Pancreas (tissue), 10 donors: Measurements from ENCODE around the gene IL22RA2. TPM values are rescaled to one million over a fixed set of nuclear protein-coding genes. Genes with fewer than 3 reads are reported as not detected.
A peak's percentile ranks its signal among the peaks of the same experiment; 100 is the strongest.
"Not testable (repeated sequence)": the region's sequence is repeated elsewhere in the genome, so short reads cannot be mapped to it uniquely, and the experiment has no call there.

Experiments
- ATAC-seq, 4 donors: fragments of 200-7000 bp; cut with Tn5 transposase; one replicate each; pipeline versions ENCODE4 v1.8.0 to v1.9.1; 2020; ENCODE audit warnings: mild to moderate bottlenecking in 4 of 4, moderate library complexity in 4 of 4
- DNase-seq, 6 donors: peaks; one replicate each; pipeline ENCODE4 v3.0.0-alpha.2; 2020
- FAIRE-seq: peaks from 2 replicates; lab custom pipeline; 2012; peaks lifted over from hg19 to GRCh38; lab: Jason Lieb, UNC
- H3K27ac ChIP-seq, 4 donors: fragments of 200-600 bp; sonication (generic); 1 replicate in 3 of 4; 2 replicates in 1 of 4; pipeline versions ENCODE4 v1.5.0 to v1.8.0; 2020
- H3K27me3 ChIP-seq, 4 donors: fragments of 200-600 bp; one replicate each; pipeline ENCODE4 v1.8.0; 2021
- H3K36me3 ChIP-seq, 3 donors: fragments of 200-600 bp; sonication (generic) in 1 of 3; one replicate each; pipeline versions ENCODE4 v1.5.0 to v1.8.0; 2020 to 2021
- H3K4me1 ChIP-seq, 3 donors: fragments of 200-600 bp; one replicate each; pipeline ENCODE4 v1.8.0; 2021
- H3K4me3 ChIP-seq, 4 donors: fragments of 200-600 bp; sonication (generic) in 2 of 4; one replicate each; pipeline versions ENCODE4 v1.5.0 to v1.8.0; 2020 to 2021
- H3K9me3 ChIP-seq, 4 donors: fragments of 200-600 bp; one replicate each; pipeline ENCODE4 v1.8.0; 2021
- CTCF ChIP-seq, 4 donors: fragments of 200-600 bp; sonication (generic) in 3 of 4; IDR thresholded peaks; one replicate each; pipeline versions ENCODE4 v1.5.0 to v1.8.0; 2021; ENCODE audit warnings: antibody characterized with exemption in 4 of 4
- WGBS, 2 donors: extraction: QIAGEN DNeasy Blood & Tissue Kit; methylation state at CpG; one replicate each; pipeline ENCODE4 v1.1.7; 2013; 5-methylcytosine and 5-hydroxymethylcytosine counted together
- intact Hi-C, 3 donors: fragments of 100-400 bp; cut with DNase I; formaldehyde crosslinking; loops; one replicate each; pipeline versions ENCODE4 v1.11.1 to v1.14.2; 2022
- polyA plus RNA-seq, 2 donors: library from polyadenylated mRNA; stranded (reverse); fragments of 200-250 nt; gene quantifications; one replicate each; pipeline ENCODE4 v1.2.3, GENCODE V29; 2013
- total RNA-seq, 6 donors: library from RNA; stranded (reverse); fragmentation: NEBNext Ultra II Directional in 4 of 6; extraction: Animal tissue kit (Norgen Biotek cat#: 25700) in 4 of 6; gene quantifications; one replicate each; pipeline versions ENCODE4 v1.2.1 to v1.2.4, GENCODE V29; 2021 to 2023
- donor health status: healthy with polysubstance abuse.
- donor health status: DM: no; HTN: no; CAD: no; lungs with moderate emphysema.
- donor health status: DM: no; HTN: no; CAD: no.
- donor health status: control.
- donor health status: control.
- donor health status: Bipolar disorder and iron deficiency.
- donor health status: DM: yes; HTN: yes; CAD: no.
- donor health status: DM: no; HTN: no; CAD: no.
- donor health status: DM: no; HTN: no; CAD: no.
- donor health status: DM: yes; HTN: yes; CAD: no.

Gene IL22RA2
- total and polyA plus RNA-seq, 8 donors, result 0.06 TPM; not detected in 7

DNA sequence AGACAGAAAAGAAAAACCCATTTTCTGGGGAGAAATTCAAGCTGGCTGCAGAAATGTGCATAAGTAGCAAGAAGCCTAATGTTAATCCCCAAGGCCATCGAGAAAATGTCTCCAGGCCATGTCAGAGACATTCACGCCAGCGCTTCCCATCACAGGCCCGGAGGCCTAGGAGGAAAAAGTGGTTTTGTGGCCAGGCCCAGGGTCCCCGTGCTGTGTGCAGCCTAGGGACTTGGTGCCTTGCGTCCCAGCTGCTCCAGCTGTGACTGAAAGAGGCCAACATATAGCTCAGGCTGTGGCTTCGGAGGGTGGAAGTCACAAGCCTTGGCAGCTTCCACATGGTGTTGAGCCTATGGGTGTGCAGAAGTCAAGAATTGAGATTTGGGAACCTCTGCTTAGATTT lies 34.8 kb upstream of the IL22RA2 start:
- TF ChIP-seq CTCF (IDR thresholded peaks at IDR 0.05), result no peak
- FAIRE-seq, result no peak
- 98 to 100% methylated on average over 7 of the region's 7 CpGs for WGBS, 2 donors
- no peak for ATAC-seq
- H3K27ac ChIP-seq, result no peak overlapping the region
- H3K9me3 ChIP-seq, result no peaks in the 10 kb centered on the region
- intact Hi-C loops, result no loop called here
- no peak for DNase-seq
- peaks cover 0 to 19% (median 2%) of the 10 kb centered on the region in 3 donors for H3K36me3 ChIP-seq
- H3K27me3 ChIP-seq, result no peaks in the 10 kb centered on the region
- no peak overlapping the region for H3K4me3 ChIP-seq
- H3K4me1 ChIP-seq, result peaks cover 14 to 32% (median 19%) of the 10 kb centered on the region in 3 donors

- Histone ChIP-seq H3K4me1 (peaks cover 8 to 23% (median 12%) of the 10 kb centered on the region in 3 donors), H3K36me3 (peaks cover 0 to 26% (median 6%) of the 10 kb centered on the region in 3 donors)
- H3K27me3 ChIP-seq, ATAC-seq, H3K9me3 ChIP-seq, H3K27ac ChIP-seq, H3K4me3 ChIP-seq, intact Hi-C loops, DNase-seq, FAIRE-seq: not testable (repeated sequence)
- WGBS, 2 donors, result 95 to 97% methylated on average over 3 of the region's 3 CpGs
Observed at GRCh38 chr6:137207457-137207856, 34.0 kb upstream of the IL22RA2 start.

DNA sequence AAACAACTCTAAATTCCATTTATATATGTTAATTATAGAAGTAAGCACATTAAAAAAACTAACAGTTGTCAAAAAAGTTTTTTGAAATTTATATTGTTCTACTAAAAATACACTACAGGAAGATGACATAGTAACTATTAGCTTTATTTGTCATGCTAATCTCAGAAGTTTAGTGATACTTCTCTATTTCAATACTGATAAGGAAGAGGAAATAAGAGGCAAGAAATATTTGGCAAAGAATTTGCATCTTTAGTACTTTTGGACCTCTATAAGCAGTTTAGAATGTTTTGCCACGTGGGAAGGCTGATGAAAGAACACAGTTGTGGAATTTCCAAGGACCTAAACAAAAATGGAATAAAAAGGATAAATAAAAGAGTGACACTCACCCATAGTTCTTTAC lies 33.1 kb upstream of the IL22RA2 start:
- no peak overlapping the region for H3K4me3 ChIP-seq
- FAIRE-seq (peak; percentile 60), ATAC-seq (no peak), DNase-seq (no peak)
- no peak overlapping the region for H3K27ac ChIP-seq
- H3K9me3 ChIP-seq, result no peaks in the 10 kb centered on the region
- peaks cover 0 to 32% (median 8%) of the 10 kb centered on the region in 3 donors for H3K36me3 ChIP-seq
- 20 to 28% methylated on average over 1 of the region's 1 CpG for WGBS, 2 donors
- H3K27me3 ChIP-seq, result no peaks in the 10 kb centered on the region
- no peak for TF ChIP-seq CTCF (IDR thresholded peaks at IDR 0.05)
- H3K4me1 ChIP-seq, result peaks cover 8 to 22% (median 12%) of the 10 kb centered on the region in 3 donors
- intact Hi-C loops, result no loop called here

DNA sequence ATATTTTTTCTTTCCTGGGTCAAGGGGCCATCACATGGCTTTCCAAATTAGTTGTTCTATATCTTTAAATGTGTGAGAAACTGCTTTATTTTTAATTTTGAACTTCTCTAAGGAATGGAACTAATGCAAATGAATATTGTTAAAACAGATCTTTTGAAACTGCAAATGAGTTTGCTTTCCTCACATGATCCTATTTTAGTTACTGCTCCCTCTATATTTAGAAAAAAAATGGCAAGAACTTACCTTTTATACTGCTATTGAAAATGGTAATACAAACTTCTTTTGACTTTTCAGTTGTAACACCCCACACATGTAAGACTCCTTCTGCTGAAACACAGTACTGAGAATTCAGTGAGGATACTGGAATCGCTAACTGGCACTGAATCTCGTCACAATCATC lies 29.8 kb upstream of the IL22RA2 start:
- Histone ChIP-seq H3K9me3 (no peaks in the 10 kb centered on the region), H3K27me3 (no peaks in the 10 kb centered on the region), H3K36me3 (peaks cover 0 to 40% (median 19%) of the 10 kb centered on the region in 3 donors), H3K4me3 (no peak overlapping the region), H3K27ac (no peak overlapping the region), H3K4me1 (peaks cover 0 to 5% (median 0%) of the 10 kb centered on the region in 3 donors)
- intact Hi-C loops, result no loop called here
- WGBS, 2 donors, result 97 to 99% methylated on average over 2 of the region's 2 CpGs
- no peak for TF ChIP-seq CTCF (IDR thresholded peaks at IDR 0.05)
- DNase-seq (no peak), FAIRE-seq (no peak), ATAC-seq (no peak)

- no peak for FAIRE-seq
Observed at GRCh38 chr6:137202078-137202477, 28.6 kb upstream of the IL22RA2 start.

More at GRCh38 chr6:137202078-137202477, 28.6 kb upstream of the IL22RA2 start:
- H3K4me1 ChIP-seq, result peaks cover 0 to 5% (median 0%) of the 10 kb centered on the region in 3 donors
- no peaks in the 10 kb centered on the region for H3K27me3 ChIP-seq
- peak in 3 of 4 donors; percentile 51 to 56 (median 52) for ATAC-seq
- peaks cover 0 to 48% (median 19%) of the 10 kb centered on the region in 3 donors for H3K36me3 ChIP-seq
- TF ChIP-seq CTCF (IDR thresholded peaks at IDR 0.05), result no peak
- 83 to 92% methylated on average over 6 of the region's 6 CpGs for WGBS, 2 donors
- H3K27ac ChIP-seq, result no peak overlapping the region
- H3K9me3 ChIP-seq, result no peaks in the 10 kb centered on the region
- no peak for DNase-seq
- no peak overlapping the region for H3K4me3 ChIP-seq
- intact Hi-C loops, result no loop called here
